Uterus (tissue), 4 donors: ENCODE results near the gene WASHC4. TPM values are rescaled to one million over a fixed set of nuclear protein-coding genes. Genes with fewer than 3 reads are reported as not detected.
"Not testable (repeated sequence)": the region's sequence is repeated elsewhere in the genome, so short reads cannot be mapped to it uniquely, and the experiment has no call there.

ENCODE experiments used
- DNase-seq, 2 donors: peaks; one replicate each; pipeline ENCODE4 v3.0.0-alpha.2; 2019 to 2020
- H3K27ac ChIP-seq, 2 donors: fragments of 200-600 bp; sonication (generic); 1 replicate in 1 of 2; 2 replicates in 1 of 2; pipeline ENCODE4 v1.5.1; 2016 to 2018
- H3K27me3 ChIP-seq, 2 donors: fragments of 200-600 bp; sonication (generic); one replicate each; pipeline ENCODE4 v1.5.1; 2018 to 2019; ENCODE audit warnings: control low read depth in 1 of 2
- H3K36me3 ChIP-seq, 2 donors: fragments of 200-600 bp; sonication (generic); one replicate each; pipeline ENCODE4 v1.5.1; 2019; ENCODE audit warnings: control low read depth in 1 of 2
- H3K4me1 ChIP-seq, 2 donors: fragments of 200-600 bp; sonication (generic); one replicate each; pipeline ENCODE4 v1.5.1; 2018 to 2019; ENCODE audit warnings: control low read depth in 1 of 2
- H3K4me3 ChIP-seq, 2 donors: fragments of 200-600 bp; sonication (generic); 1 replicate in 1 of 2; 2 replicates in 1 of 2; pipeline ENCODE4 v1.5.1; 2018 to 2019; ENCODE audit warnings: mild to moderate bottlenecking in 1 of 2
- H3K9me3 ChIP-seq, 2 donors: fragments of 200-600 bp; sonication (generic); one replicate each; pipeline ENCODE4 v1.5.1; 2019; ENCODE audit warnings: control low read depth in 1 of 2
- CTCF ChIP-seq, 4 experiments: fragments of 200-600 bp in 2 of 4; fragments of 450-650 bp in 2 of 4; sonication (generic) in 2 of 4; IDR thresholded peaks; one replicate each; pipeline ENCODE4 v1.5.1; 2016 to 2019; ENCODE audit warnings: antibody characterized with exemption in 4 of 4, mild to moderate bottlenecking in 2 of 4, moderate library complexity in 1 of 4
- POLR2A ChIP-seq, 2 donors: fragments of 450-650 bp; IDR thresholded peaks; one replicate each; pipeline ENCODE4 v1.6.1; 2016; ENCODE audit warnings: antibody characterized with exemption in 2 of 2, mild to moderate bottlenecking in 1 of 2, moderate library complexity in 1 of 2
- intact Hi-C: fragments of 100-400 bp; cut with DNase I; formaldehyde crosslinking; loops from one replicate; pipeline ENCODE4 v1.15.1; 2023; ENCODE audit warnings: low total_unique reads
- total RNA-seq, 4 donors: library from RNA; depleted of rRNA in 3 of 4; stranded (reverse); fragments of >200 nt in 3 of 4; gene quantifications; one replicate each; pipeline versions ENCODE4 v1.1.0 to v1.2.4, GENCODE V29; 2014 to 2023
- donor health status: DM: yes; HTN: yes; CAD: no.

WASHC4 gene
- total RNA-seq, 4 donors from 2014 or later: 44.1 to 162 (median 59.9) TPM

GRCh38 chr12:105091476-105092206, 15.9 kb upstream of the WASHC4 start:
- no peaks in the 10 kb centered on the region for H3K36me3 ChIP-seq
- DNase-seq: no peak
- intact Hi-C loops: no loop called here
- no peak for TF ChIP-seq CTCF (IDR thresholded peaks at IDR 0.05)
- no peak for TF ChIP-seq POLR2A (IDR thresholded peaks at IDR 0.05)
- no peak overlapping the region for H3K4me3 ChIP-seq
- peaks cover 0 to 3% of the 10 kb centered on the region in 2 donors for H3K9me3 ChIP-seq
- no peaks in the 10 kb centered on the region for H3K27me3 ChIP-seq
- no peak overlapping the region for H3K27ac ChIP-seq
- no peaks in the 10 kb centered on the region for H3K4me1 ChIP-seq

GRCh38 chr12:105092336-105092735, 15.2 kb upstream of the WASHC4 start:
- no peak for TF ChIP-seq CTCF (IDR thresholded peaks at IDR 0.05)
- no peak overlapping the region for H3K4me3 ChIP-seq
- H3K4me1 ChIP-seq: no peaks in the 10 kb centered on the region
- H3K27me3 ChIP-seq: no peaks in the 10 kb centered on the region
- peaks cover 0 to 3% of the 10 kb centered on the region in 2 donors for H3K9me3 ChIP-seq
- no peak overlapping the region for H3K27ac ChIP-seq
- no peaks in the 10 kb centered on the region for H3K36me3 ChIP-seq
- intact Hi-C loops: no loop called here
- no peak for DNase-seq

- DNase-seq, H3K9me3 ChIP-seq, H3K4me3 ChIP-seq, H3K36me3 ChIP-seq, intact Hi-C loops, H3K27me3 ChIP-seq, H3K27ac ChIP-seq, H3K4me1 ChIP-seq: not testable (repeated sequence)
Observed at GRCh38 chr12:105095338-105095737, 12.2 kb upstream of the WASHC4 start.

DNA sequence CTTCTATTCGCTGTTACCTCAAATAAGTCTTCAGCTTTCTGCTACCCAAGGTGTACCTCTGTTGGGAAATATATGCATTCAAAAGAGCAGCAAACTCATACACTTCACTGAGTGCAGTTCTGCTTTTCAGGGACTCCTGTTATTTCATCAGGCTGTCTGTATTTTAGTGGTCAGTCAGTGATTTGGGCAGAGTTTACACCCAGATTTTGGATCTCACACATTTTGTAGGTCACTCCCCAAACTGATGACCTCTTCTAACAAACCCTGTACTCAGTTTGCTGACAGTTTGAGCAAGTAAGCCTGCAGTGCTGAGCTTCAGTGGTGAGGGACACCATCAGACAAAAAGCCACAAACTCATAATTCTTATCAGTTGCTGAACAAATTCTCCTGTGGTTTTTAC, 8.2 kb upstream of the WASHC4 start:
- H3K27ac ChIP-seq: no peak overlapping the region
- intact Hi-C loops: no loop called here
- no peaks in the 10 kb centered on the region for H3K36me3 ChIP-seq
- H3K4me1 ChIP-seq: no peaks in the 10 kb centered on the region
- no peak overlapping the region for H3K4me3 ChIP-seq
- TF ChIP-seq POLR2A (IDR thresholded peaks at IDR 0.05) (no peak), CTCF (IDR thresholded peaks at IDR 0.05) (no peak)
- peaks cover 0 to 3% of the 10 kb centered on the region in 2 donors for H3K9me3 ChIP-seq
- no peak for DNase-seq
- no peaks in the 10 kb centered on the region for H3K27me3 ChIP-seq

DNA sequence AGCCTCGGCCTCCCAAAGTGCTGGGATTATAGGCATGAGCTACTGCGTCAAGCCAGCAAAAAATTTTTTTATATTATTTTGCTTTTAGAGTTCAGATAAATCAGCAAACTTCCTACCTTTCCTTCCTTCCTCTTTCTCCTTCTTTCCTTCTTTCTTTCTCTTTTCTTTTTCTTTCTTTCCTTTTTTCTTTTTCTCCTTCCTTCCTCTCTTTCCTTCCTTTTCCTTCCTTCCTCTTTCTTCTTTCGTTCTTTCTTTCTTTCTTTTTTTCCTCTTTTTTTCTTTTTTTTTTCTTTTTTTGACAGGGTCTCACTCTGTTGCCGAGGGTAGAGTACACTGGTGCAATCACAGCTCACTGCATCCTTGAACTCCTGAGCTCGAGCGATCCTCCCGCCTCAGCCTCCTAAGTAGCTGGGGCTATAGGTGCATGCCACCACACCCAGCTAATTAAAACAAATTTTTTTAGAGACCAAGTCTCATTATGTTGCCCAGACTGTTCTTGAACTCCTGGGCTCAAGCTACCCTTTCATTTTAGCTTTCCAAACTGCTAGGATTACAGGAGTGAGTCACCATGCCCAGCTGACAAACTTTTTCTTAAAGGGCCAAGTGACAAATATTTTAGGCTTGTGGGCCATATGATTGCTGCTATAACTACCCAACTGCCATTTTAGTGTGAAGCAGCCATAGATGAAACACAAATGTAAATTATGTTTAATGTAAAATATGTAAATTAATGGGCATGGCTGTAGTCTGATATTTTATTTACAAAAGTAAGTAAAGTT, 7.1 kb upstream of the WASHC4 start:
- TF ChIP-seq POLR2A (IDR thresholded peaks at IDR 0.05) (no peak), CTCF (IDR thresholded peaks at IDR 0.05) (no peak)
- Histone ChIP-seq H3K27me3 (no peaks in the 10 kb centered on the region), H3K27ac (no peak overlapping the region), H3K36me3 (no peaks in the 10 kb centered on the region), H3K4me1 (no peaks in the 10 kb centered on the region), H3K9me3 (no peaks in the 10 kb centered on the region), H3K4me3 (no peak overlapping the region)
- intact Hi-C loops: no loop called here
- DNase-seq: no peak
